A549 (cell line): ENCODE data around the gene OBSL1. TPM values are rescaled to one million over a fixed set of nuclear protein-coding genes. Genes with fewer than 3 reads are reported as not detected.

Source experiments
- ATAC-seq, 2 experiments: fragments of 200-7000 bp in 1 of 2; fragments of >200 bp in 1 of 2; cut with Nextera tagmentation in 1 of 2; cut with Tn5 transposase in 1 of 2; 3 replicates each; pipeline versions ENCODE4 v1.8.0 to v1.9.1; 2018 to 2020; ENCODE audit warnings: mild to moderate bottlenecking in 1 of 2, moderate library complexity in 1 of 2
- CTCF ChIA-PET: fragments of 300-600 bp; sonication (Branson Sonifier 250); formaldehyde crosslinking; extraction: SDS; loops from one replicate; lab custom pipeline; 2021; ENCODE audit warnings: antibody characterized with exemption, inconsistent platforms; lab: Yijun Ruan, JAX
- POLR2A ChIA-PET: fragments of 350-600 bp; formaldehyde crosslinking; extraction: SDS; loops from one replicate; lab custom pipeline; 2021; ENCODE audit warnings: antibody characterized with exemption, inconsistent platforms; lab: Yijun Ruan, JAX
- DNase-seq, 2 experiments: peaks; one replicate each; pipeline versions ENCODE4 v3.0.0 to v3.0.0-alpha.2; 2011 to 2016; ENCODE audit warnings: low read depth in 1 of 2, low spot score in 1 of 2
- FAIRE-seq: peaks from 2 replicates; lab custom pipeline; 2011; peaks lifted over from hg19 to GRCh38; lab: Jason Lieb, UNC
- H3K27ac ChIP-seq, 2 experiments: fragments of >200 bp; sonication (Bioruptor Twin); formaldehyde crosslinking; 3 replicates each; pipeline ENCODE4 v1.5.1; 2016 to 2017
- H3K4me1 ChIP-seq: fragments of >200 bp; sonication (Bioruptor Twin); formaldehyde crosslinking; 3 replicates; pipeline ENCODE4 v1.6.1; 2016
- H3K4me2 ChIP-seq: fragments of >200 bp; sonication (Bioruptor Twin); formaldehyde crosslinking; 3 replicates; pipeline ENCODE4 v1.6.1; 2016
- H3K4me3 ChIP-seq: fragments of >200 bp; sonication (Bioruptor Twin); formaldehyde crosslinking; 3 replicates; pipeline ENCODE4 v1.5.1; 2016
- H3K9me3 ChIP-seq: fragments of >200 bp; sonication (Bioruptor Twin); formaldehyde crosslinking; 3 replicates; pipeline ENCODE4 v1.6.1; 2016
- BHLHE40 ChIP-seq: IDR thresholded peaks from 2 replicates; pipeline ENCODE4 v1.6.1; 2012; ENCODE audit warnings: low read depth, low read length, inconsistent platforms
- CBX2 ChIP-seq: fragments of 200-600 bp; sonication (generic); IDR thresholded peaks from 2 replicates; pipeline ENCODE4 v1.6.1; 2016; ENCODE audit warnings: low read depth, mild to moderate bottlenecking, borderline replicate concordance
- CHD4 ChIP-seq: fragments of 200-600 bp; sonication (generic); IDR thresholded peaks from 2 replicates; pipeline ENCODE4 v1.6.1; 2016; ENCODE audit warnings: antibody characterized with exemption, mild to moderate bottlenecking, borderline replicate concordance
- E2F6 ChIP-seq: IDR thresholded peaks from 2 replicates; pipeline ENCODE4 v1.6.1; 2012; ENCODE audit warnings: low read depth, borderline replicate concordance
- EHF ChIP-seq: fragments of 250-450 bp; sonication (Bioruptor Pico); IDR thresholded peaks from 2 replicates; pipeline ENCODE4 v1.5.0; 2020; ENCODE audit warnings: mild to moderate bottlenecking
- EHMT2 ChIP-seq: fragments of 200-600 bp; sonication (generic); IDR thresholded peaks from 2 replicates; pipeline ENCODE4 v1.6.1; 2016; ENCODE audit warnings: antibody characterized with exemption, low read depth, mild to moderate bottlenecking, moderate library complexity
- EP300 ChIP-seq, 2 experiments: fragments of >200 bp; sonication (Bioruptor Twin); formaldehyde crosslinking; IDR thresholded peaks; 2 replicates in 1 of 2; 3 replicates in 1 of 2; pipeline ENCODE4 v1.6.1; 2016 to 2017
- ESRRA ChIP-seq: fragments of 150-350 bp; IDR thresholded peaks from 2 replicates; pipeline ENCODE4 v1.6.1; 2014; ENCODE audit warnings: mild to moderate bottlenecking, low read length, borderline replicate concordance
- FOSB ChIP-seq: fragments of 250-450 bp; sonication (Bioruptor Pico); IDR thresholded peaks from 2 replicates; pipeline ENCODE4 v1.5.0; 2020; ENCODE audit warnings: mild to moderate bottlenecking, moderate library complexity
- FOXS1 ChIP-seq: fragments of 250-450 bp; sonication (Bioruptor Pico); IDR thresholded peaks from 2 replicates; pipeline ENCODE4 v1.5.0; 2020; ENCODE audit warnings: mild to moderate bottlenecking, moderate library complexity
- GATA3 ChIP-seq: IDR thresholded peaks from 2 replicates; pipeline ENCODE4 v1.6.1; 2012; ENCODE audit warnings: borderline replicate concordance
- HDAC2 ChIP-seq: fragments of 200-600 bp; sonication (generic); IDR thresholded peaks from 2 replicates; pipeline ENCODE4 v1.6.1; 2016
- HES2 ChIP-seq: fragments of >200 bp; sonication (Bioruptor Twin); formaldehyde crosslinking; IDR thresholded peaks from 2 replicates; pipeline ENCODE4 v1.6.1; 2016
- HOXB13 ChIP-seq: fragments of 250-450 bp; sonication (Bioruptor Pico); IDR thresholded peaks from 2 replicates; pipeline ENCODE4 v1.5.0; 2020; ENCODE audit warnings: low read depth, mild to moderate bottlenecking, moderate library complexity
- HOXB5 ChIP-seq: fragments of 250-450 bp; sonication (Bioruptor Pico); IDR thresholded peaks from 2 replicates; pipeline ENCODE4 v1.5.0; 2020; ENCODE audit warnings: mild to moderate bottlenecking, moderate library complexity
- JUNB ChIP-seq: fragments of >200 bp; sonication (Bioruptor Twin); formaldehyde crosslinking; IDR thresholded peaks from 2 replicates; pipeline ENCODE4 v1.6.1; 2016
- KDM1A ChIP-seq: fragments of 200-600 bp; sonication (generic); IDR thresholded peaks from 2 replicates; pipeline ENCODE4 v1.6.1; 2016; ENCODE audit warnings: low read depth, mild to moderate bottlenecking
- KDM5A ChIP-seq: fragments of 200-600 bp; sonication (generic); IDR thresholded peaks from 2 replicates; pipeline ENCODE4 v1.6.1; 2016; ENCODE audit warnings: antibody characterized with exemption, mild to moderate bottlenecking
- MAFK ChIP-seq: fragments of 450-650 bp; IDR thresholded peaks from 2 replicates; pipeline ENCODE4 v1.6.1; 2014; ENCODE audit not compliant: partially characterized antibody
- MAX ChIP-seq: IDR thresholded peaks from 2 replicates; pipeline ENCODE4 v1.6.1; 2012
- MYC ChIP-seq: IDR thresholded peaks from 2 replicates; pipeline ENCODE4 v1.6.1; 2012; ENCODE audit warnings: mild to moderate bottlenecking, inconsistent platforms, low read length, improper control_type of control experiment, borderline replicate concordance
- NR3C1 ChIP-seq: fragments of >200 bp; sonication (Bioruptor Twin); formaldehyde crosslinking; IDR thresholded peaks from 3 replicates; pipeline ENCODE4 v1.6.1; 2017
- POLR2A ChIP-seq: IDR thresholded peaks from 2 replicates; pipeline ENCODE4 v1.6.1; 2012; ENCODE audit warnings: mild to moderate bottlenecking, low read length
- POLR2AphosphoS2 ChIP-seq: conservative IDR thresholded peaks from 2 replicates; pipeline ENCODE4 v1.6.1; 2012; ENCODE audit warnings: low read length, improper control_type of control experiment, inconsistent platforms
- RAD21 ChIP-seq, 2 experiments: fragments of >200 bp in 1 of 2; sonication (Bioruptor Twin) in 1 of 2; formaldehyde crosslinking in 1 of 2; IDR thresholded peaks in 1 of 2; conservative IDR thresholded peaks in 1 of 2; 2 replicates in 1 of 2; 3 replicates in 1 of 2; pipeline ENCODE4 v1.6.1; 2012 to 2018; ENCODE audit warnings: inconsistent platforms in 1 of 2
- RCOR1 ChIP-seq: fragments of 150-350 bp; IDR thresholded peaks from 2 replicates; pipeline ENCODE4 v1.6.1; 2014; ENCODE audit warnings: antibody characterized with exemption, low read length, low read depth
- RFX5 ChIP-seq: fragments of 450-650 bp; IDR thresholded peaks from 2 replicates; pipeline ENCODE4 v1.7.1; 2014; ENCODE audit warnings: antibody characterized with exemption, mild to moderate bottlenecking, moderate library complexity
- TFCP2L1 ChIP-seq: fragments of 250-450 bp; sonication (Bioruptor Pico); IDR thresholded peaks from 2 replicates; pipeline ENCODE4 v1.5.0; 2021; ENCODE audit warnings: mild to moderate bottlenecking
- TP53 ChIP-seq: fragments of 250-450 bp; sonication (Bioruptor Pico); IDR thresholded peaks from 2 replicates; pipeline ENCODE4 v1.5.0; 2021; ENCODE audit warnings: mild to moderate bottlenecking, moderate library complexity
- ZC3H11A ChIP-seq: fragments of 450-650 bp; IDR thresholded peaks from 2 replicates; pipeline ENCODE4 v1.6.1; 2014; ENCODE audit warnings: antibody characterized with exemption, mild to moderate bottlenecking
- WGBS: methylation state at CpG from one replicate; pipeline ENCODE4 v1.1.6; 2017; ENCODE audit errors: missing lambda C conversion rate; 5-methylcytosine and 5-hydroxymethylcytosine counted together
- polyA plus RNA-seq, 4 experiments: library from polyadenylated mRNA; depleted of rRNA in 3 of 4; stranded (reverse); fragments of >200 nt; fragmentation: RNase III in 1 of 4; extraction: RNeasy Plus Mini Kit Qiagen cat#74134 plus additional on column Dnase treatment in 1 of 4; gene quantifications; 2 replicates in 3 of 4; 3 replicates in 1 of 4; pipeline ENCODE4 v1.2.3, GENCODE V29; 2011 to 2017

The OBSL1 gene
- polyA plus RNA-seq, 2 of the 4 experiments (the other 2 are of a cell fraction) = 14.4 to 31.8 TPM

- peaks cover 11% of the 10 kb centered on the region for H3K4me1 ChIP-seq
- TF ChIP-seq ESRRA (no peak), CHD4 (no peak), GATA3 (no peak), HDAC2 (no peak), EHF (CRISPR knock-in tag) (no peak), EHMT2 (no peak), TP53 (CRISPR knock-in tag) (no peak), EP300 (IDR thresholded peaks at IDR 0.05) (no peak), KDM5A (no peak), RCOR1 (no peak), BHLHE40 (no peak)
- 74% methylated on average over 7 of the region's 7 CpGs for WGBS
- ChIA-PET POLR2A (no interaction called here), CTCF (interaction anchor here (0.7 to 79.1 kb wide), 4 partner anchors 13 to 114 kb away, joined by 3 to 3291 read pairs (median 86); partner anchors contain the start of genes ASIC4, GMPPA and SPEG)
- H3K4me2 ChIP-seq = no peak overlapping the region
- H3K4me3 ChIP-seq = no peak overlapping the region
- FAIRE-seq (no peak), ATAC-seq (no peak), DNase-seq (no peak)
- no peaks in the 10 kb centered on the region for H3K9me3 ChIP-seq
- no peak overlapping the region for H3K27ac ChIP-seq
Observed at GRCh38 chr2:219516888-219517287, 54.5 kb downstream of the OBSL1 start.

GRCh38 chr2:219515874-219516629 is 55.3 kb downstream of the OBSL1 start:
- FAIRE-seq = no peak

GRCh38 chr2:219514836-219515235 is 56.5 kb downstream of the OBSL1 start:
- TF ChIP-seq HOXB5 (no peak), MAX (no peak), E2F6 (no peak), TP53 (CRISPR knock-in tag) (no peak), RAD21 (conservative IDR thresholded peaks at IDR 0.05 in 1 of 2, IDR thresholded peaks at IDR 0.05 in 1 of 2) (no peak), ZC3H11A (no peak), HES2 (no peak), FOSB (CRISPR knock-in tag) (no peak), RCOR1 (no peak)
- TF ChIP-seq, all 56 proteins: peak for 0
- no peak overlapping the region for H3K4me3 ChIP-seq
- DNase-seq (no peak), ATAC-seq (no peak), FAIRE-seq (no peak)
- H3K4me2 ChIP-seq = no peak overlapping the region
- no peaks in the 10 kb centered on the region for H3K9me3 ChIP-seq
- ChIA-PET CTCF (interaction anchor here (2.1 to 79.1 kb wide), 3 partner anchors 15 to 45 kb away, joined by 9 to 3291 read pairs (median 109); partner anchors contain the start of genes ASIC4, GMPPA and SPEG), POLR2A (no interaction called here)
- H3K4me1 ChIP-seq = peaks cover 4% of the 10 kb centered on the region; the same call in 1 of the 3 replicates
- WGBS = 72% methylated on average over 17 of the region's 21 CpGs
- H3K27ac ChIP-seq = no peak overlapping the region

More at GRCh38 chr2:219515874-219516629, 55.3 kb downstream of the OBSL1 start:
- H3K4me3 ChIP-seq = no peak overlapping the region
- ChIA-PET CTCF (interaction anchor here (1.1 to 79.1 kb wide), 4 partner anchors 13 to 113 kb away, joined by 4 to 3291 read pairs (median 59); partner anchors contain the start of genes ASIC4, GMPPA and SPEG), POLR2A (no interaction called here)
- TF ChIP-seq HDAC2 (no peak), POLR2A (no peak), CBX2 (no peak), RCOR1 (no peak), RFX5 (no peak), HOXB13 (CRISPR knock-in tag) (no peak), FOSB (CRISPR knock-in tag) (no peak), HES2 (no peak), KDM1A (no peak), TFCP2L1 (CRISPR knock-in tag) (no peak), POLR2AphosphoS2 (no peak), MYC (no peak), EP300 (IDR thresholded peaks at IDR 0.05) (no peak), EHF (CRISPR knock-in tag) (no peak), MAFK (no peak), FOXS1 (no peak), NR3C1 (no peak), JUNB (no peak)
- no peak overlapping the region for H3K4me2 ChIP-seq
- 39% methylated on average over 17 of the region's 17 CpGs for whole genome bisulfite sequencing
- DNase-seq (no peak), ATAC-seq (no peak)
- peaks cover 4% of the 10 kb centered on the region; the same call in 1 of the 3 replicates for H3K4me1 ChIP-seq
- H3K27ac ChIP-seq = no peak overlapping the region
- no peaks in the 10 kb centered on the region for H3K9me3 ChIP-seq
